Choroid plexus epithelial cell (primary cell): ENCODE data around the gene ALKBH1.

ENCODE experiments used
- DNase-seq: peaks from one replicate; pipeline ENCODE4 v3.0.0-alpha.2; 2010; ENCODE audit warnings: low read depth
- H3K4me3 ChIP-seq: 2 replicates; pipeline ENCODE4 v1.5.1; 2011; ENCODE audit warnings: low read depth, mild to moderate bottlenecking, control low read depth, low read length, moderate library complexity
- TF ChIP-seq, protein P1 (sequence below): conservative IDR thresholded peaks from 2 replicates; pipeline ENCODE4 v1.5.1; 2011; ENCODE audit warnings: low read depth, mild to moderate bottlenecking, control low read depth, inconsistent platforms, low read length, moderate library complexity

The ALKBH1 gene

DNA sequence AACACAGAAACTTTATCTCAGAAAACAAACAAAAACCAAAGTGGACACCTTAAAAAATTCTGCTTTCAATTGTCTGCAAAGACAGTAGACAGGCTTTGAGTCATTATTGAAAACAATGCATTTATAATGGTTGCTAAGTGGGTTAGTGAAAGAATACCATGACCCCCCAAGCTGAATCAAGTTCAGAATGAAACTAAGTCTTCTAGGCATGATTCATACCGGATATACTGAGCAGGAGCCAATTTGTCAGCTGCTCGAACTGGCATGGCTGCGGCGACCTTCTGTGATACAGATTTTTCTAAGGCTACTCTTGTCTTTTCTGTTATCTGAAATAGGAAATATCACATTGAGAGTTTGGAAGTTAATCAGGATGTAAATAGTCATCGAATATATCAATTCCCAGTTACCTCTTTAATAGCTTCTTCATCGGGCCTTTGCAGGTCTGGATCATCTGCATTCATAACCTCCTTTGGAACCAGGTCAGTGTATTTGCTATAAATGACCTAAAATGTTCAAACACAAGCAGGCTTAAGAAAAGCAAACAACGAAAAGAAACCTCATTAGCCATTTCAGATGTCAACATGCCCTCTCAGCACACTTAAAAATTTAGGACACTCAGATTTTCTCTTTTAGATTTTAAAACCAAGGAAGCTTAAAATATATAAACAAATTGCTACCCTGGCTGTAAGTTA is 30.9 kb upstream of the ALKBH1 start:
- TF ChIP-seq, protein P1, sequence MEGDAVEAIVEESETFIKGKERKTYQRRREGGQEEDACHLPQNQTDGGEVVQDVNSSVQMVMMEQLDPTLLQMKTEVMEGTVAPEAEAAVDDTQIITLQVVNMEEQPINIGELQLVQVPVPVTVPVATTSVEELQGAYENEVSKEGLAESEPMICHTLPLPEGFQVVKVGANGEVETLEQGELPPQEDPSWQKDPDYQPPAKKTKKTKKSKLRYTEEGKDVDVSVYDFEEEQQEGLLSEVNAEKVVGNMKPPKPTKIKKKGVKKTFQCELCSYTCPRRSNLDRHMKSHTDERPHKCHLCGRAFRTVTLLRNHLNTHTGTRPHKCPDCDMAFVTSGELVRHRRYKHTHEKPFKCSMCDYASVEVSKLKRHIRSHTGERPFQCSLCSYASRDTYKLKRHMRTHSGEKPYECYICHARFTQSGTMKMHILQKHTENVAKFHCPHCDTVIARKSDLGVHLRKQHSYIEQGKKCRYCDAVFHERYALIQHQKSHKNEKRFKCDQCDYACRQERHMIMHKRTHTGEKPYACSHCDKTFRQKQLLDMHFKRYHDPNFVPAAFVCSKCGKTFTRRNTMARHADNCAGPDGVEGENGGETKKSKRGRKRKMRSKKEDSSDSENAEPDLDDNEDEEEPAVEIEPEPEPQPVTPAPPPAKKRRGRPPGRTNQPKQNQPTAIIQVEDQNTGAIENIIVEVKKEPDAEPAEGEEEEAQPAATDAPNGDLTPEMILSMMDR = no peak
- no peak overlapping the region for H3K4me3 ChIP-seq
- peak; percentile 51 for DNase-seq

DNA sequence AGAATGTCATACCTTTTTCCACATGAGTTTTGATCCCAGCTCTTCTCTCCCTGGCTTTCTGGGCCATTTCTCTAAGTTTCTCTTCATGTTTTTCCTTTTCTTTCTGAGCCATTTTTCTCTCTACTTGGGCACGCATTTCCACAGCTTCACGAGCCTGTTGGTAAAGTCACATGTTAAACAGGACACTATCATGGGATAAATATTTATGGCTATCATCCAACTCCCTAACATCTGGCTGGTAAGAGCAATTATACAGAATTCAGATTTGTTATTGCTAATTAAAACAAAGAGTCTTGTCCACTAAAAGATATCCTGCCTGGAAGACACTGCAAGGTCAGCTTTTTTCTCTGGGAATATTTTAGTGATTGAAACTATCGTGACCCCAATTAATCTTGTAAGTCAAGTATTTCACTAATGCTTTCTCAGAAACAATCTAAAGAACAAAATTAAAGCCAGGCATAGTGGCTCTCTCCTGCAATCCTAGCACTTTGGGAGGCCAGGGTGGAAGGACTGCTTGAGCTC is 23.2 kb upstream of the ALKBH1 start:
- no peak overlapping the region for H3K4me3 ChIP-seq
- DNase-seq = peak; percentile 13
- TF ChIP-seq, protein P1 = no peak

DNA sequence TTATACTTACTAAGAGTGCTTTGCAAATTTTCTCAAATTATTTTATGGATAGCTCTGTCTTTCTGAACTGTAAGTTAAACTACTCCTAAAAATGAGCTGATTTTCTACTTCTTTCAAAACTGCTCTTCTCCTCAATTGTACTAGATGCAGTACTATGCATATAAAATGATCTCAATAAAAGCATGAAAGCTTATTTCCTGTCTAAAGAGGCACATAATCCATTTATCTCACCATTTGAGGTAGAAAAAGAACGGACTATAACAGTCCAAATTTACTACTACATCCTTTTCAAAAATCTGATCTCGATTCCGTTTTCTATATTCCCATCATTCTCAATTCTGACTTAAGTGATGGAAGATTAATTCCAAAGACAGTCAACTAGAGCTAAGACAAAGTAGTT is 14.5 kb upstream of the ALKBH1 start:
- no peak overlapping the region for H3K4me3 ChIP-seq
- DNase-seq = no peak
- TF ChIP-seq, protein P1 = no peak

DNA sequence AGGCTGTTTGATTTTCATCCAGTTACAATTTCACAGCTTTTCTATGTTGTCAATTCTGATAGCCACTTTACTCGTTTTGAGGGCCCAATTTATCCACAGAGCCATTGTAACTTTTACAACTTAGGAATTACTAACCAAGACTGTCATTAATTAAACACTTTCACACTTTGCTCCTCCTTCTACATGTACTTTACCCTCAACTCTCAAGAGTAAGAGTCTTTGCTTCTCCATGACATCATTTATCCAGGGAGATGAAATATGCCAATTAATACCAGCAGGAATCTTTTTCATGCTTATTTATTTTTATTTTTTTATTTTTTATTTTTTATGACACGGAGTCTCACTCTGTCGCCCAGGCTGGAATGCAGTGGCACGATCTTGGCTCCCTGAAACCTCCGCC is 13.6 kb upstream of the ALKBH1 start:
- no peak overlapping the region for H3K4me3 ChIP-seq
- TF ChIP-seq, protein P1 = no peak
- DNase-seq = no peak

DNA sequence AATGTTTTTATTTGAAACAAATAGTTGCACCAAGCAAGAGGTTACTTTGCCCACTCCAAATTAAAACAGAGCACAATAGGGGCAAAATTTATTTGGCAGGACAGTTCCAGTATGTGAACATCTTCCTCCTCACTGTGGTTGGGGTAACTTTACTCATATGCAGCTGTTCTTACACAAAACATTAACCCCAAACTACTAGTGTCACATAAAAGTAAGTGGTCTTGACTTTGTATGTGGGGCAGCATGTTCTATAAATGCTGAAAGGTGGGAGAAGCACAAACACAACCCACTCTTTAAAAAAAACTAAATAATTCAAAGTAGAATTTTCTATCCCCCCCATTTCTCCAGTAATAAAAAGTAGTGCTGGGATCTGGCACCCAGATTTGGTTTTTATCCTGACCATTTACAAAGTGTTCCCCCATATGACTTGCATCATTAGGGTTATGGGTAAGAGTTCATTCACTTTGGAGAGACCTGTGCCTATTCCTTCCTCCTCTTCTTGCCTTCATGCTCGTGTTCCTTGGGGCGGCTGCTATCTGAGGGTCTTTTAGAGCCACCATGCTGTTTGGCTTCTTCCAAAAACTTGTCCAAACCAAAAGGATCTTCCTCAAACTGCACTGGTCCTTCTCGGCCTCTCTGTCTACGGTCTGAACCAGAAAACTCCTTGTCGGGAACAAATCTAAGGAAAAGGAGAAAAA is 9.9 kb upstream of the ALKBH1 start:
- no peak for DNase-seq
- TF ChIP-seq, protein P1 = no peak
- H3K4me3 ChIP-seq = no peak overlapping the region

DNA sequence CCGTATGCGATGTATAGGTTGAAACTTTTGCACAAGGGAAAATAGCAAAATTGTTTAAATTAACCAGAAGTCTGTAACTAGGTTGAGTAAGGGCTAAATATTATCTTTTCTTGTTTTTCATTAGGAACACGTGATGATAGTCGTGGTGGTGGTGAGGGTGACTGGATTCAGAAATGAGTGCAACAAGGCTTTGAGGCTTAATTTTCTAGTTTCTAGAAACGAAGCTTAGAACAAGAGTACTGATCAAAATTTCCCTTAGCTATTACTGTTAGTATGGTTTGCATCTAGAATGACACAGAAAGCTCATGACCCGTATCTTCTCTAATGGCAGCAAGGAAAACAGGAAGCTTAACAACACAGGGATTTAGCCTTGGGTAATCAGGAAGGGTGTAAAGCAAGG is 7.1 kb upstream of the ALKBH1 start:
- no peak overlapping the region for H3K4me3 ChIP-seq
- no peak for DNase-seq
- TF ChIP-seq, protein P1 = no peak

DNA sequence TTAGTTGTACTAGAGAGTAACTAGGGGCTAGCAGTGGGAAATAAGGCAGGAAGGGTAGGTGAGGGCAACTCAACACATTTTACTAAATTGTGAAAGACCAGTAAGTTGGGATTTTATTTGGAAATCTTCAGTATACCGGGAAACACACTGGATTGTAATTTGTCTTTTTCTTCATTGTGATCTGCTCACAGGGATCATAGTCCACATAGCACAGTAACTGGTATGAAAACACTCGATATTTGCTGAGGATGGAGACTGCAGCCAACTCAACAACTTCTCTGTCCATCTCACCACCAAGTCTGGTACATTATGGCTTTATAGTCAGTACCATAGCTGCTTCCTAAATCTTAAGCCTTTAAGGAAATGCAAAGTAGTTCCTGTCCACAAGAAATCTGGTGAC is 2.5 kb upstream of the ALKBH1 start:
- no peak for DNase-seq
- no peak overlapping the region for H3K4me3 ChIP-seq
- TF ChIP-seq, protein P1 = no peak
